NCI-H2029 (cell line): ENCODE measurements around the gene GATA6.
"Not testable (repeated sequence)": the region's sequence is repeated elsewhere in the genome, so short reads cannot be mapped to it uniquely, and the experiment has no call there.

Experiments used
- DNase-seq: peaks from one replicate; lab custom pipeline; 2025; lab: John Stamatoyannopoulos, UW

Gene GATA6

GRCh38 chr18:22182884-22183697 lies 13.7 kb downstream of the GATA6 start:
- DNase-seq = no peak

- DNase-seq = no peak
Observed at GRCh38 chr18:22183698-22184170, 14.3 kb downstream of the GATA6 start.

- not testable (repeated sequence) for DNase-seq
Observed at GRCh38 chr18:22184573-22184972, 15.2 kb downstream of the GATA6 start.

GRCh38 chr18:22185273-22185672 lies 15.9 kb downstream of the GATA6 start:
- no peak for DNase-seq

GRCh38 chr18:22185771-22186386 lies 16.5 kb downstream of the GATA6 start:
- DNase-seq = peak; percentile 1

GRCh38 chr18:22186484-22186971 lies 17.1 kb downstream of the GATA6 start:
- no peak for DNase-seq

GRCh38 chr18:22188559-22189267 lies 19.3 kb downstream of the GATA6 start:
- no peak for DNase-seq

- no peak for DNase-seq
Observed at GRCh38 chr18:22189449-22190166, 20.2 kb downstream of the GATA6 start.

- no peak for DNase-seq
Observed at GRCh38 chr18:22191346-22191695, 21.9 kb downstream of the GATA6 start.

- no peak for DNase-seq
Observed at GRCh38 chr18:22191923-22192322, 22.5 kb downstream of the GATA6 start.

- no peak for DNase-seq
Observed at GRCh38 chr18:22193466-22193865, 24.1 kb downstream of the GATA6 start.

- no peak for DNase-seq
Observed at GRCh38 chr18:22194151-22194598, 24.8 kb downstream of the GATA6 start.

- no peak for DNase-seq
Observed at GRCh38 chr18:22195052-22195451, 25.7 kb downstream of the GATA6 start.

- DNase-seq = not testable (repeated sequence)
Observed at GRCh38 chr18:22196943-22197342, 27.6 kb downstream of the GATA6 start.

GRCh38 chr18:22197668-22198067 lies 28.3 kb downstream of the GATA6 start:
- DNase-seq = no peak

- DNase-seq = no peak
Observed at GRCh38 chr18:22198163-22198562, 28.8 kb downstream of the GATA6 start.

- DNase-seq = no peak
Observed at GRCh38 chr18:22199005-22199404, 29.6 kb downstream of the GATA6 start.

GRCh38 chr18:22200611-22201225 lies 31.3 kb downstream of the GATA6 start:
- DNase-seq = no peak

- no peak for DNase-seq
Observed at GRCh38 chr18:22203035-22203434, 33.6 kb downstream of the GATA6 start.

- DNase-seq = no peak
Observed at GRCh38 chr18:22203536-22204213, 34.3 kb downstream of the GATA6 start.

- no peak for DNase-seq
Observed at GRCh38 chr18:22204214-22204536, 34.8 kb downstream of the GATA6 start.
